ENCODE measurements around the gene JPH3. TPM values are rescaled to one million over a fixed set of nuclear protein-coding genes. Genes with fewer than 3 reads are reported as not detected.

Gene JPH3
- total and polyA plus RNA-seq, 10 of the 15 experiments (the other 5 are each of a cell fraction or from before 2014, with no cell fraction given): 0.05 TPM; not detected in 9

DNA sequence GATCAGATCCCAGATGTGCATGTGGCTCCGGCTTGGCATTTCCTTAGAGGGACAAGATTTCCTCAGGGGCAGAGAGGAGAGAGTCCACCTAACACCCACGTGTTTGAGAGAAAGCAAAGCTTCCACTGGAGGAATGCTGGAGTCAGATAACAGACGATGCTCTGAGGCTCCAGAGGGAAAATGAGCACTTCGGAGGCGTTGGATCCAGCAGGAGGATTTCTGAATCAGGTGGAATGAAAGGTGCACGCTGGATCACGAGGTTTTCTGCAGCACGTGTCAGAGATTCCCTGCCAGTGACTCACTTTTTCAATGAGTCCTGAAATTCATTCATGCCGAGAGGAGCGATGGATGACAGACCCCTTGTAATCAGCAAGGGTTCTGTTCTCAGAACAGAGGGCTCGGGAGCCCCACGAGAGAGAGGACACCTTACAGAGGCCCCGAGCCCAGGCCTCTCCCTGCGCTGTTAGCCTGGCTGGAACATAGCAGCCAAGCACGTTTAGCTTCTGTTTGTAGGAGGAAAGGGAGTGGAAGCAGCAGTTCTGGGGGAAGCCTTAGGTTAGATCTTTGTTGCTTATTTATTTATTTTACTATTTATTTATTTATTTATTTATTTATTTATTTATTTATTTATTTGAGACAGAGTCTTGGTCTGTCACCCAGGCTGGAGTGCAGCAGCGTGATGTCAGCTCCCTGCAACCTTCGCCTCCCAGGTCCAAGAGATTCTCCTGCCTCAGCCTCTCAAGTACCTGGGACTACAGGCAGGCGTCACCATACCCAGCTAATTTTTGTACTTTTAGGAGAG, 49.3 kb upstream of the JPH3 start:
- ChIA-PET CTCF (interaction anchor here (0.9 kb wide), 1 partner anchor 216 kb away, joined by 5 read pairs; no protein-coding TSS in a partner anchor), POLR2A (no interaction called here), RAD21 (ENCODE audit: unreplicated experiment) (no interaction called here), SMC1A (ENCODE audit: uncharacterized antibody, unreplicated experiment) (no interaction called here)
- no peaks in the 10 kb centered on the region for H3K36me3 ChIP-seq (ENCODE audit: control insufficient read depth in 2 of 2, insufficient read depth in 2 of 2, low read length in 1 of 2)
- no peak for FAIRE-seq
- no peak for TF ChIP-seq GATAD2B (conservative IDR thresholded peaks at IDR 0.05; ENCODE audit: low read depth)
- TF ChIP-seq, protein P1, sequence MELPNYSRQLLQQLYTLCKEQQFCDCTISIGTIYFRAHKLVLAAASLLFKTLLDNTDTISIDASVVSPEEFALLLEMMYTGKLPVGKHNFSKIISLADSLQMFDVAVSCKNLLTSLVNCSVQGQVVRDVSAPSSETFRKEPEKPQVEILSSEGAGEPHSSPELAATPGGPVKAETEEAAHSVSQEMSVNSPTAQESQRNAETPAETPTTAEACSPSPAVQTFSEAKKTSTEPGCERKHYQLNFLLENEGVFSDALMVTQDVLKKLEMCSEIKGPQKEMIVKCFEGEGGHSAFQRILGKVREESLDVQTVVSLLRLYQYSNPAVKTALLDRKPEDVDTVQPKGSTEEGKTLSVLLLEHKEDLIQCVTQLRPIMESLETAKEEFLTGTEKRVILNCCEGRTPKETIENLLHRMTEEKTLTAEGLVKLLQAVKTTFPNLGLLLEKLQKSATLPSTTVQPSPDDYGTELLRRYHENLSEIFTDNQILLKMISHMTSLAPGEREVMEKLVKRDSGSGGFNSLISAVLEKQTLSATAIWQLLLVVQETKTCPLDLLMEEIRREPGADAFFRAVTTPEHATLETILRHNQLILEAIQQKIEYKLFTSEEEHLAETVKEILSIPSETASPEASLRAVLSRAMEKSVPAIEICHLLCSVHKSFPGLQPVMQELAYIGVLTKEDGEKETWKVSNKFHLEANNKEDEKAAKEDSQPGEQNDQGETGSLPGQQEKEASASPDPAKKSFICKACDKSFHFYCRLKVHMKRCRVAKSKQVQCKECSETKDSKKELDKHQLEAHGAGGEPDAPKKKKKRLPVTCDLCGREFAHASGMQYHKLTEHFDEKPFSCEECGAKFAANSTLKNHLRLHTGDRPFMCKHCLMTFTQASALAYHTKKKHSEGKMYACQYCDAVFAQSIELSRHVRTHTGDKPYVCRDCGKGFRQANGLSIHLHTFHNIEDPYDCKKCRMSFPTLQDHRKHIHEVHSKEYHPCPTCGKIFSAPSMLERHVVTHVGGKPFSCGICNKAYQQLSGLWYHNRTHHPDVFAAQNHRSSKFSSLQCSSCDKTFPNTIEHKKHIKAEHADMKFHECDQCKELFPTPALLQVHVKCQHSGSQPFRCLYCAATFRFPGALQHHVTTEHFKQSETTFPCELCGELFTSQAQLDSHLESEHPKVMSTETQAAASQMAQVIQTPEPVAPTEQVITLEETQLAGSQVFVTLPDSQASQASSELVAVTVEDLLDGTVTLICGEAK (IDR thresholded peaks at IDR 0.05; ENCODE audit: borderline replicate concordance): no peak
- no peak for TF ChIP-seq STAT3 (IDR thresholded peaks at IDR 0.05; ENCODE audit: low read depth, low read length)
- no peak for TF ChIP-seq ASH2L (IDR thresholded peaks at IDR 0.05; ENCODE audit: borderline replicate concordance, low read depth)
- TF ChIP-seq HDGF (IDR thresholded peaks at IDR 0.05): no peak
- TF ChIP-seq SMAD5 (IDR thresholded peaks at IDR 0.05; ENCODE audit: low read depth): no peak
- TF ChIP-seq BRCA1 (IDR thresholded peaks at IDR 0.05; ENCODE audit: low read depth, low read length): no peak
- no peak for TF ChIP-seq ZSCAN29 (IDR thresholded peaks at IDR 0.05)
- TF ChIP-seq NFYA (IDR thresholded peaks at IDR 0.05; ENCODE audit: borderline replicate concordance, low read depth, low read length): no peak
- TF ChIP-seq CHD4 (IDR thresholded peaks at IDR 0.05): no peak
- no peak overlapping the region for H3K4me2 ChIP-seq (ENCODE audit: control insufficient read depth, insufficient read depth)
- H3K27me3 ChIP-seq (replicated peaks in 1 of 2; ENCODE audit: control insufficient read depth in 2 of 2, insufficient read depth in 2 of 2, low read length in 1 of 2): no peaks in the 10 kb centered on the region; a peak in 2 of 4 replicates
- no peak overlapping the region for H3K9ac ChIP-seq (ENCODE audit: control insufficient read depth, insufficient read depth, low read length)
- DNase-seq (ENCODE audit: low read depth, low spot score): no peak
- H3K9me3 ChIP-seq (replicated peaks; ENCODE audit: control insufficient read depth, insufficient read depth, low read length): no peaks in the 10 kb centered on the region
- in situ Hi-C loops (cut with MboI): loop anchor here (10.0 kb wide), 1 partner anchor 322 kb away; no protein-coding TSS in a partner anchor
- H3K27ac ChIP-seq (ENCODE audit: control insufficient read depth, insufficient read depth): no peak overlapping the region
- 45% methylated on average over 18 of the region's 18 CpGs for WGBS (ENCODE audit: insufficient coverage, insufficient replicate concordance, low lambda C conversion rate, missing lambda C conversion rate)
- no peaks in the 10 kb centered on the region for H3K79me2 ChIP-seq (ENCODE audit: control insufficient read depth, insufficient read depth, low read length)
- no peak overlapping the region for H3K4me3 ChIP-seq
- H2AFZ ChIP-seq (ENCODE audit: control insufficient read depth, low read depth, low read length): no peak overlapping the region
- no peaks in the 10 kb centered on the region for H3K4me1 ChIP-seq (ENCODE audit: control insufficient read depth, insufficient read depth, low read length)
- intact Hi-C loops (cut with micrococcal nuclease; ENCODE audit: unreplicated experiment): loop anchor here (10.0 kb wide), 1 partner anchor 212 kb away; the partner anchor contains the start of gene KLHDC4
- no peaks in the 10 kb centered on the region for H4K20me1 ChIP-seq (ENCODE audit: control insufficient read depth, insufficient read depth)
- no TSS peak for BruUV-seq (replicated peaks)
- no peak for ATAC-seq

Data from GM12878 (cell line).